GM10266 (cell line): ENCODE data around the gene SH3PXD2A.

Source experiments
- DNase-seq: peaks from one replicate; pipeline ENCODE4 v3.0.0; 2012; ENCODE audit errors: extremely low spot score
- TF ChIP-seq, protein P1 (sequence below): IDR thresholded peaks from 2 replicates; pipeline ENCODE4 v1.5.1; 2012; ENCODE audit warnings: mild to moderate bottlenecking, low read depth; ENCODE audit not compliant: control insufficient read depth, insufficient read depth; ENCODE audit errors: missing control alignments

Gene SH3PXD2A

DNA sequence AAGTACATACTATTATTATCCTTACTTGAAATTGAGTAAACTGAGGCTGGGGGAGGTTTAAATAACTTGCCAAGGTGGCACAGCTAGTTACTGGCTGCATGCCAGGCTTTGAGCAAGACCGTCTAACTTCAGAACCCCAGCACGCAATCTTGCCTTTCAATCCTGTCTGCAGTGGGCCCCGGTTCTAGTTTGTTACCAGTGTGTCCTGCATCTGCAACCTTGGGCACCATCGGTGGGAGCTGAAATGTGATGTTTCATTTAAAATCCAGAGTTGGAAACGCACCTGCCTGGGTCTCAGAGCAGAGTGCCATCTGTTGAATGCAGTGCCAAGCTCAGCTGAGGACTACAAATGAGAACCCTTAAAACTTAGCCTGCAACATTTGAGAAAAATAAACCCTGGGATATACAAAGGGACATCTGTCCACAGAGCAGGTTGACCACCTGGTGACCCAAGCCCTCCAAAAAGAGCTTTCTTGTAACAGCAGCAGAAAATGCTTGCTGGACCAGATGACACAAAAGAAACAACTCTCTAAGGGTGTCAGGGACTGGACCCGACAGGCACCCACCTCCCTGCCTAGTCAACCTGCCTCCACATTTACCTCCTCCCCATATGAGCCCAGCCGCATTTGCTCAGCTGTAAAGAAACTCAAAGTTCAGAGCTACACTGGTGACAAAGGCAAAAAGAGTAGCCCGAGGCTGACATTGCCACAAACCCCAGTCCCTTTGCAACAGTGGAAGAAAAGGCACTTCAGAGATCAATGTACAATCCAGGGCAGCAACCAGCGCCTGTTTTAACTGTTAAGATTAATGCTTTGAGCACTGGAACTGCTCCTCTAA lies 1.7 kb downstream of the SH3PXD2A start:
- TF ChIP-seq, protein P1, sequence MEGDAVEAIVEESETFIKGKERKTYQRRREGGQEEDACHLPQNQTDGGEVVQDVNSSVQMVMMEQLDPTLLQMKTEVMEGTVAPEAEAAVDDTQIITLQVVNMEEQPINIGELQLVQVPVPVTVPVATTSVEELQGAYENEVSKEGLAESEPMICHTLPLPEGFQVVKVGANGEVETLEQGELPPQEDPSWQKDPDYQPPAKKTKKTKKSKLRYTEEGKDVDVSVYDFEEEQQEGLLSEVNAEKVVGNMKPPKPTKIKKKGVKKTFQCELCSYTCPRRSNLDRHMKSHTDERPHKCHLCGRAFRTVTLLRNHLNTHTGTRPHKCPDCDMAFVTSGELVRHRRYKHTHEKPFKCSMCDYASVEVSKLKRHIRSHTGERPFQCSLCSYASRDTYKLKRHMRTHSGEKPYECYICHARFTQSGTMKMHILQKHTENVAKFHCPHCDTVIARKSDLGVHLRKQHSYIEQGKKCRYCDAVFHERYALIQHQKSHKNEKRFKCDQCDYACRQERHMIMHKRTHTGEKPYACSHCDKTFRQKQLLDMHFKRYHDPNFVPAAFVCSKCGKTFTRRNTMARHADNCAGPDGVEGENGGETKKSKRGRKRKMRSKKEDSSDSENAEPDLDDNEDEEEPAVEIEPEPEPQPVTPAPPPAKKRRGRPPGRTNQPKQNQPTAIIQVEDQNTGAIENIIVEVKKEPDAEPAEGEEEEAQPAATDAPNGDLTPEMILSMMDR = no peak

GRCh38 chr10:103852856-103853255 lies 2.5 kb downstream of the SH3PXD2A start:
- DNase-seq = no peak
- TF ChIP-seq, protein P1 = no peak

More for the DNA sequence above, 1.7 kb downstream of the SH3PXD2A start:
- DNase-seq = no peak

GRCh38 chr10:103852189-103852711 lies 3.1 kb downstream of the SH3PXD2A start:
- DNase-seq = no peak
- TF ChIP-seq, protein P1 = no peak

GRCh38 chr10:103851261-103851660 lies 4.1 kb downstream of the SH3PXD2A start:
- TF ChIP-seq, protein P1 = no peak
- no peak for DNase-seq

- TF ChIP-seq, protein P1 = no peak
- no peak for DNase-seq
Observed at GRCh38 chr10:103850572-103850895, 4.8 kb downstream of the SH3PXD2A start.

- no peak for DNase-seq
- TF ChIP-seq, protein P1 = no peak
Observed at GRCh38 chr10:103849880-103850571, 5.3 kb downstream of the SH3PXD2A start.
